ENCODE data around the gene TMPRSS4.

The TMPRSS4 gene

GRCh38 chr11:118081241-118081958 is 4.5 kb downstream of the TMPRSS4 start:
- no peak for DNase-seq

GRCh38 chr11:118082880-118083552 is 6.1 kb downstream of the TMPRSS4 start:
- DNase-seq: no peak

GRCh38 chr11:118084247-118084646 is 7.4 kb downstream of the TMPRSS4 start:
- no peak for DNase-seq

- DNase-seq: no peak
Measured at GRCh38 chr11:118084656-118085055, 7.8 kb downstream of the TMPRSS4 start.

- no peak for DNase-seq
Measured at GRCh38 chr11:118086913-118087768, 10.3 kb downstream of the TMPRSS4 start, which contains the start of gene SMIM35. TSS of gene SMIM35 (minus strand) at chr11:118086963. CDS start at chr11:118086757, 206 bp downstream.

GRCh38 chr11:118087931-118088330 is 11.1 kb downstream of the TMPRSS4 start:
- no peak for DNase-seq

GRCh38 chr11:118088531-118088930 is 11.7 kb downstream of the TMPRSS4 start:
- DNase-seq: no peak

- no peak for DNase-seq
Measured at GRCh38 chr11:118090545-118091162, 13.8 kb downstream of the TMPRSS4 start.

GRCh38 chr11:118091690-118092089 is 14.8 kb downstream of the TMPRSS4 start:
- no peak for DNase-seq

- DNase-seq: no peak
Measured at GRCh38 chr11:118092907-118093571, 16.2 kb downstream of the TMPRSS4 start.

GRCh38 chr11:118095493-118095892 is 18.6 kb downstream of the TMPRSS4 start:
- DNase-seq: no peak

- DNase-seq: no peak
Measured at GRCh38 chr11:118095967-118096367, 19.1 kb downstream of the TMPRSS4 start.

- DNase-seq: no peak
Measured at GRCh38 chr11:118098996-118099837, 22.3 kb downstream of the TMPRSS4 start.

- DNase-seq: no peak
Measured at GRCh38 chr11:118099838-118100556, 23.1 kb downstream of the TMPRSS4 start.

- no peak for DNase-seq
Measured at GRCh38 chr11:118100691-118101232, 23.9 kb downstream of the TMPRSS4 start.

- no peak for DNase-seq
Measured at GRCh38 chr11:118102721-118103261, 25.9 kb downstream of the TMPRSS4 start.

GRCh38 chr11:118104491-118104890 is 27.6 kb downstream of the TMPRSS4 start:
- no peak for DNase-seq

GRCh38 chr11:118105657-118106305 is 28.9 kb downstream of the TMPRSS4 start:
- no peak for DNase-seq

- peak; percentile 57 for DNase-seq
Measured at GRCh38 chr11:118106789-118107335, 30.0 kb downstream of the TMPRSS4 start.

All from 8988T (cell line).